CD14-positive monocyte (primary cell): ENCODE results near the gene GPR55. TPM values are rescaled to one million over a fixed set of nuclear protein-coding genes. Genes with fewer than 3 reads are reported as not detected.

ENCODE experiments used
- DNase-seq, 3 donors: peaks; one replicate each; pipeline ENCODE4 v3.0.0-alpha.2; 2011 to 2022
- H2AFZ ChIP-seq: 2 replicates; pipeline ENCODE4 v1.6.0; 2012; ENCODE audit warnings: mild to moderate bottlenecking, low read depth, low read length, inconsistent platforms; ENCODE audit not compliant: insufficient read depth, poor library complexity, severe bottlenecking
- H3K27ac ChIP-seq, 2 donors: 1 replicate in 1 of 2; 2 replicates in 1 of 2; pipeline ENCODE4 v1.5.1; 2012 to 2013; ENCODE audit warnings: low read length in 2 of 2, control low read depth in 1 of 2, inconsistent platforms in 1 of 2, low read depth in 1 of 2, mild to moderate bottlenecking in 1 of 2
- H3K27me3 ChIP-seq, 2 donors: one replicate each; pipeline versions ENCODE4 v1.6.0 to v1.6.1; 2011 to 2013; ENCODE audit warnings: low read length in 2 of 2; ENCODE audit not compliant: control insufficient read depth in 2 of 2, insufficient read depth in 2 of 2
- H3K36me3 ChIP-seq, 2 donors: replicated peaks in 1 of 2; 1 replicate in 1 of 2; 2 replicates in 1 of 2; pipeline versions ENCODE4 v1.5.1 to v1.6.1; 2012 to 2013; ENCODE audit warnings: low read length in 2 of 2, control low read depth in 1 of 2, inconsistent platforms in 1 of 2, mild to moderate bottlenecking in 1 of 2; ENCODE audit not compliant: insufficient read depth in 2 of 2, control insufficient read depth in 1 of 2
- H3K4me1 ChIP-seq, 2 donors: 1 replicate in 1 of 2; 2 replicates in 1 of 2; pipeline versions ENCODE4 v1.5.1 to v1.6.1; 2012 to 2013; ENCODE audit warnings: low read length in 2 of 2, control low read depth in 1 of 2, inconsistent platforms in 1 of 2, mild to moderate bottlenecking in 1 of 2, moderate library complexity in 1 of 2; ENCODE audit not compliant: insufficient read depth in 2 of 2, control insufficient read depth in 1 of 2
- H3K4me2 ChIP-seq: replicated peaks from 2 replicates; pipeline ENCODE3; 2012; ENCODE audit warnings: low read length, moderate library complexity, mild to moderate bottlenecking; ENCODE audit not compliant: poor library complexity, severe bottlenecking; ENCODE audit errors: extremely low read depth
- H3K4me3 ChIP-seq, 3 experiments: fragments of 200-600 bp in 1 of 3; sonication (generic) in 1 of 3; replicated peaks in 1 of 3; 1 replicate in 2 of 3; 2 replicates in 1 of 3; pipeline ENCODE4 v1.5.1; 2011 to 2013; ENCODE audit warnings: low read length in 3 of 3, mild to moderate bottlenecking in 3 of 3, control low read depth in 2 of 3, low read depth in 2 of 3, inconsistent platforms in 1 of 3, moderate library complexity in 1 of 3
- H3K79me2 ChIP-seq: 2 replicates; pipeline ENCODE4 v1.6.0; 2012; ENCODE audit warnings: mild to moderate bottlenecking, control low read depth, inconsistent platforms, low read length, moderate library complexity; ENCODE audit not compliant: insufficient read depth
- H3K9ac ChIP-seq: 2 replicates; pipeline ENCODE4 v1.6.0; 2017; ENCODE audit warnings: low read length, mild to moderate bottlenecking; ENCODE audit not compliant: insufficient read depth, poor library complexity, severe bottlenecking
- H3K9me3 ChIP-seq, 2 donors: replicated peaks in 1 of 2; 1 replicate in 1 of 2; 2 replicates in 1 of 2; pipeline versions ENCODE4 v1.5.1 to v1.6.1; 2012 to 2013; ENCODE audit warnings: low read length in 2 of 2, control low read depth in 1 of 2; ENCODE audit not compliant: control insufficient read depth in 1 of 2, insufficient read depth in 1 of 2
- H4K20me1 ChIP-seq: 2 replicates; pipeline ENCODE4 v1.6.0; 2012; ENCODE audit warnings: mild to moderate bottlenecking, low read length, control low read depth, moderate library complexity; ENCODE audit not compliant: insufficient read depth
- H3K27ac Mint-ChIP-seq, 7 donors: one replicate each; pipeline ENCODE4 v1.8.0; 2020; ENCODE audit warnings: mild to moderate bottlenecking in 7 of 7, mixed read lengths in 7 of 7, moderate library complexity in 6 of 7, inconsistent platforms in 2 of 7
- H3K27me3 Mint-ChIP-seq, 3 donors: one replicate each; pipeline ENCODE4 v1.8.0; 2021 to 2022; ENCODE audit warnings: low read depth in 3 of 3, mild to moderate bottlenecking in 3 of 3, mixed read lengths in 3 of 3, moderate library complexity in 3 of 3, inconsistent platforms in 1 of 3
- H3K36me3 Mint-ChIP-seq, 2 donors: one replicate each; pipeline ENCODE4 v1.8.0; 2020; ENCODE audit warnings: mixed read lengths in 2 of 2, inconsistent platforms in 1 of 2, mild to moderate bottlenecking in 1 of 2
- H3K4me1 Mint-ChIP-seq: one replicate; pipeline ENCODE4 v1.8.0; 2020; ENCODE audit warnings: mild to moderate bottlenecking, mixed read lengths
- H3K4me3 Mint-ChIP-seq, 2 donors: one replicate each; pipeline ENCODE4 v1.8.0; 2020; ENCODE audit warnings: mild to moderate bottlenecking in 2 of 2, mixed read lengths in 2 of 2, moderate library complexity in 1 of 2
- H3K9me3 Mint-ChIP-seq, 7 donors: one replicate each; pipeline ENCODE4 v1.8.0; 2020 to 2022; ENCODE audit warnings: mixed read lengths in 7 of 7, mild to moderate bottlenecking in 6 of 7, moderate library complexity in 6 of 7, inconsistent platforms in 2 of 7
- CTCF ChIP-seq: fragments of 200-600 bp; IDR thresholded peaks from one replicate; pipeline ENCODE4 v1.8.0; 2022; ENCODE audit warnings: antibody characterized with exemption, mild to moderate bottlenecking
- WGBS: methylation state at CpG from one replicate; pipeline ENCODE4 v1.1.5; 2013; ENCODE audit warnings: missing lambda C conversion rate; ENCODE audit not compliant: insufficient coverage; 5-methylcytosine and 5-hydroxymethylcytosine counted together
- intact Hi-C, 2 donors: fragments of 100-400 bp; cut with micrococcal nuclease; formaldehyde crosslinking; loops; one replicate each; pipeline versions ENCODE4 v1.15.0 to v1.15.1; 2023
- polyA plus RNA-seq, 3 donors: library from polyadenylated mRNA; depleted of rRNA in 1 of 3; unstranded in 2 of 3; stranded (reverse) in 1 of 3; fragments of 300-500 nt in 2 of 3; fragments of >200 nt in 1 of 3; fragmentation: Illumina TruSeq in 2 of 3; gene quantifications; 1 replicate in 2 of 3; 2 replicates in 1 of 3; pipeline ENCODE4 v1.2.3, GENCODE V29; 2012 to 2021

Gene GPR55
- polyA plus RNA-seq, 3 donors = 0.11 to 0.12 TPM; not detected in 1

- Mint-ChIP-seq H3K9me3 (peaks cover 13 to 44% (median 33%) of the 10 kb centered on the region in 7 donors), H3K27me3 (peaks cover 0 to 3% (median 0%) of the 10 kb centered on the region in 3 donors), H3K4me1 (peaks cover 7% of the 10 kb centered on the region), H3K27ac (peak overlapping the region in 2 of 7 donors; percentile 11 to 45), H3K4me3 (no peak overlapping the region), H3K36me3 (no peaks in the 10 kb centered on the region)
- 99% methylated on average over 8 of the region's 12 CpGs for WGBS
- H3K9me3 ChIP-seq = peaks cover 30 to 37% of the 10 kb centered on the region in 2 donors
- H3K27ac ChIP-seq = no peak overlapping the region
- no peak for DNase-seq
- H3K36me3 ChIP-seq = no peaks in the 10 kb centered on the region
- H3K79me2 ChIP-seq = no peaks in the 10 kb centered on the region
- H3K4me3 ChIP-seq = no peak overlapping the region
- H3K27me3 ChIP-seq = no peaks in the 10 kb centered on the region
- H3K4me1 ChIP-seq = peaks cover 7 to 8% of the 10 kb centered on the region in 2 donors
- no peak overlapping the region for H3K9ac ChIP-seq
- no peak overlapping the region for H3K4me2 ChIP-seq
- no peaks in the 10 kb centered on the region for H4K20me1 ChIP-seq
- no peak for TF ChIP-seq CTCF
- intact Hi-C loops = no loop called here
- H2AFZ ChIP-seq = no peak overlapping the region
Measured at GRCh38 chr2:230938516-230939065, 13.5 kb upstream of the GPR55 start.

- Histone ChIP-seq H3K4me3 (no peak overlapping the region), H3K27ac (no peak overlapping the region), H4K20me1 (no peaks in the 10 kb centered on the region), H3K4me2 (no peak overlapping the region), H3K36me3 (no peaks in the 10 kb centered on the region), H2AFZ (no peak overlapping the region), H3K4me1 (peaks cover 7 to 8% of the 10 kb centered on the region in 2 donors), H3K9ac (no peak overlapping the region), H3K9me3 (peaks cover 30 to 37% of the 10 kb centered on the region in 2 donors), H3K27me3 (no peaks in the 10 kb centered on the region), H3K79me2 (no peaks in the 10 kb centered on the region)
- no CpG with 5 or more reads among the region's 3 CpGs for WGBS
- H3K27me3 Mint-ChIP-seq = peaks cover 0 to 3% (median 0%) of the 10 kb centered on the region in 3 donors
- no peaks in the 10 kb centered on the region for H3K36me3 Mint-ChIP-seq
- DNase-seq = no peak
- no peak overlapping the region for H3K4me3 Mint-ChIP-seq
- peaks cover 6% of the 10 kb centered on the region for H3K4me1 Mint-ChIP-seq
- TF ChIP-seq CTCF = no peak
- H3K9me3 Mint-ChIP-seq = peaks cover 13 to 44% (median 33%) of the 10 kb centered on the region in 7 donors
- intact Hi-C loops = no loop called here
- H3K27ac Mint-ChIP-seq = no peak overlapping the region
Measured at GRCh38 chr2:230938098-230938497, 13.1 kb upstream of the GPR55 start.
